ENCODE data around the gene CACNB4.

CACNB4 gene

DNA sequence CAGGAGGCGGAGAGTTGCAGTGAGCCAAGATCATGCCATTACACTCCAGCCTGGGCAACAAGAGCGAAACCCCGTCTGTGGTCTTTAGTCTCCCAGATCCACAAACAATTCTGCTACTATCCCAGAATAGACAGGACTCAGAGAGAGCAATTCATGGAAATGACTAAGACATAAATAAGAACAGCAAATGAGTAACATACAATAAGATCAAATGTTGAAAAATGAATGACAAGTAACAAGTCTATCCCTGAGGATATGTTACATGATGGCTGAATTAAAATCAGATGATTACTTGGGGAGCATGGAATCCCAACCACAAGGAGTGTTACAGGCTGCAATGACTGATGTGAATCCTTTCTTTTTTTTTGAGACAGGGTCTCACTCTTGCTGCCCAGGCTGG, 280.9 kb downstream of the CACNB4 start:
- no peak for TF ChIP-seq CTCF (IDR thresholded peaks at IDR 0.05; ENCODE audit: insufficient read depth, missing control alignments)
- FAIRE-seq (no peak), DNase-seq (ENCODE audit: insufficient read length, low spot score) (no peak)

- DNase-seq (ENCODE audit: insufficient read length, low spot score) (no peak), FAIRE-seq (peak; percentile 80)
- no peak for TF ChIP-seq CTCF (IDR thresholded peaks at IDR 0.05; ENCODE audit: insufficient read depth, missing control alignments)
Observed at GRCh38 chr2:151816843-151817242, 282.0 kb downstream of the CACNB4 start.

DNA sequence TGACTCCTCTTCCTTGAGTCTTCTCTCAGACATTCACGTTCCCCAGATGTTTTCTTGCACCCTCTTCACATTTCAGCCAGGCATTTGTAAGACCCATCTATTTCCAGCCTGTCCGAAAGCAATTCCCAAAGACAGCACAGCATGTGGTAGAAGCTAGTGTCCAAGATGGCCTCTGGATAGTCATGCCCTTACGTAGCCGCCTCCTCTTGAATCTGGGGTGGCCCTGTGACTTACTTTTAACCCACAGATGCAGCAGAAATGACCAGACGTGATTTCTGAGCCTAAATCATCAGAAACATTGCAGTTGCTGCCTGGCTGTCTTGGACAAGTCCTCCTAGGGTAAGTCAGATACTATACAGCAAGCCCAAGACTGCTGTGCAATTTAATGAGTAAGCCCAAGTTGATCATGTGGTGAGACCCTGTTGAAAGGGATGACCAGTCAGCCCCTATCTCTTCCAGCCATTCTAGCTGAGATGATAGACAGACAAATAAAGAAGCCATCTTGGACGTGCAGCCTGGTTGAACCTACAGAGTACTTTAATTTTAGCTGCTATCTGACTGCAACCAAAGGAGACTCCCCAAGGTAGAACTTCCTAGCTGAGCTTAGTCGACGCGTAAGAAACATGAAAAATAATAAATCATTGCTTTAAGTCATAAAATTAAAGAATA, 282.9 kb downstream of the CACNB4 start:
- no peak for FAIRE-seq

DNA sequence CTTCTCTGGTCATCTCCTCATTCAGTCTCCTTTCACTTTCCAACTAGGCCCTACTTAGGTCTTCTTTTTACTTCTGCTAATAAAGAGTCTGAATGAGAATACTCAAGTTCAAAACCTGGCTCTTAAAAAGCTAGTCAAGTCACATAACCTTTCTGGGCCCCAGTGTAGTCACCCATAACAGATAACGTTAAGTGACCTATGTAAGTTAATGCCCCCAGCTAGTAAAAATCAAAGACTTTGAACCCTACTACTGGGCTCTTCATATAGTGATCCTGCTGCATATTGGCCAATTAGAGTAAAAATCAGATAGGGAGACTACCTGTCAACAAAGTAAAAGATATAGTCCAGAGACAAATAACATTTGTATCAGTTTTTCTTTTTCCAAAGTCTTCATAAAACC, 288.4 kb downstream of the CACNB4 start:
- FAIRE-seq (no peak), DNase-seq (ENCODE audit: insufficient read length, low spot score) (no peak)
- TF ChIP-seq CTCF (IDR thresholded peaks at IDR 0.05; ENCODE audit: insufficient read depth, missing control alignments) = no peak

More for the DNA sequence above, 282.9 kb downstream of the CACNB4 start:
- no peak for DNase-seq (ENCODE audit: insufficient read length, low spot score)
- no peak for TF ChIP-seq CTCF (IDR thresholded peaks at IDR 0.05; ENCODE audit: insufficient read depth, missing control alignments)

GRCh38 chr2:151809073-151809383, 289.8 kb downstream of the CACNB4 start:
- TF ChIP-seq CTCF (IDR thresholded peaks at IDR 0.05; ENCODE audit: insufficient read depth, missing control alignments) = no peak
- DNase-seq (ENCODE audit: insufficient read length, low spot score) (no peak), FAIRE-seq (no peak)

GRCh38 chr2:151808258-151809072, 290.4 kb downstream of the CACNB4 start:
- no peak for DNase-seq (ENCODE audit: insufficient read length, low spot score)
- TF ChIP-seq CTCF (IDR thresholded peaks at IDR 0.05; ENCODE audit: insufficient read depth, missing control alignments) = peak; percentile 63
- peak; percentile 21 for FAIRE-seq

DNA sequence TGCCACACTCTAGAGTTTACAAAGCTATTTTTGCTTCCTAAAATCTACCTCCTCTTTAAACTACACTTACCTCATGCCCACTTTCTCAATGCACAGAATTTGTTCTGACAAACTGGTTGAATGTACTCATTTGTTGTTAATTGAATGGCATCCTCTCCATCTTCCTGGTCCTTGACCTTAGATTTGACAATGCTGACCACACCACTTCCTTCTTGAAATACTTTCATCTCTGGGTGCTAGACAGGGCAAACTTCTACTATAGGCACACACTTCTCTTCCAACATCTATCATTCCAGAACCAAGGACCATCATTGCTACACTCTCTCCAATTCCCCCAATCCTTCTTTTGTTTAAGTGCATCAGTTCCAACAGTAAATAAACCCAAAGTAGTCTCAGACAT, 292.9 kb downstream of the CACNB4 start:
- no peak for TF ChIP-seq CTCF (IDR thresholded peaks at IDR 0.05; ENCODE audit: insufficient read depth, missing control alignments)
- no peak for FAIRE-seq
- DNase-seq (ENCODE audit: insufficient read length, low spot score) = no peak

Data from D721Med (cell line).